ENCODE data around the gene KIRREL1. TPM values are rescaled to one million over a fixed set of nuclear protein-coding genes. Genes with fewer than 3 reads are reported as not detected.

Gene KIRREL1
- total RNA-seq, result not detected in 2 replicates

GRCh38 chr1:157993147-157993917, at the start of gene KIRREL1:
Gene KIRREL1, plus strand, starts transcription at chr1:157993645. Its CDS starts 32 bp downstream, at chr1:157993677.
- no peak within 1 kb of the TSS for H3K27ac Mint-ChIP-seq
- peaks cover 39% of the 10 kb centered on the region for H3K27me3 Mint-ChIP-seq (ENCODE audit: low read depth)
- no peaks in the 10 kb centered on the region for H3K36me3 Mint-ChIP-seq (ENCODE audit: low read depth)
- intact Hi-C loops (cut with micrococcal nuclease), result loop anchor here (2.0 kb wide), 1 partner anchor 93 kb away; no protein-coding TSS in a partner anchor
- H3K9me3 Mint-ChIP-seq, result no peaks in the 10 kb centered on the region
- peak within 1 kb of the TSS; percentile 23 for H3K4me3 Mint-ChIP-seq (ENCODE audit: low read depth)
- H3K4me1 Mint-ChIP-seq (ENCODE audit: low read depth), result peaks cover 2% of the 10 kb centered on the region
- DNase-seq (ENCODE audit: low spot score), result no peak

- no peaks in the 10 kb centered on the region for H3K36me3 Mint-ChIP-seq (ENCODE audit: low read depth)
- intact Hi-C loops (cut with micrococcal nuclease), result no loop called here
- no peak overlapping the region for H3K4me3 Mint-ChIP-seq (ENCODE audit: low read depth)
- no peaks in the 10 kb centered on the region for H3K9me3 Mint-ChIP-seq
- no peaks in the 10 kb centered on the region for H3K4me1 Mint-ChIP-seq (ENCODE audit: low read depth)
- no peak overlapping the region for H3K27ac Mint-ChIP-seq
- no peak for DNase-seq (ENCODE audit: low spot score)
- peaks cover 3% of the 10 kb centered on the region for H3K27me3 Mint-ChIP-seq (ENCODE audit: low read depth)
These were observed 48.7 kb upstream of the KIRREL1 start for GRCh38 chr1:157944663-157945280.

- DNase-seq (ENCODE audit: low spot score), result no peak
- H3K9me3 Mint-ChIP-seq, result no peaks in the 10 kb centered on the region
- peaks cover 11% of the 10 kb centered on the region for H3K27me3 Mint-ChIP-seq (ENCODE audit: low read depth)
- intact Hi-C loops (cut with micrococcal nuclease), result no loop called here
- no peak overlapping the region for H3K27ac Mint-ChIP-seq
- H3K36me3 Mint-ChIP-seq (ENCODE audit: low read depth), result no peaks in the 10 kb centered on the region
- no peaks in the 10 kb centered on the region for H3K4me1 Mint-ChIP-seq (ENCODE audit: low read depth)
- H3K4me3 Mint-ChIP-seq (ENCODE audit: low read depth), result no peak overlapping the region
These were observed 45.0 kb upstream of the KIRREL1 start for GRCh38 chr1:157948312-157949073.

GRCh38 chr1:157949074-157949354, 44.4 kb upstream of the KIRREL1 start:
- Mint-ChIP-seq H3K36me3 (ENCODE audit: low read depth) (no peaks in the 10 kb centered on the region), H3K4me1 (ENCODE audit: low read depth) (no peaks in the 10 kb centered on the region), H3K4me3 (ENCODE audit: low read depth) (no peak overlapping the region), H3K27ac (no peak overlapping the region), H3K27me3 (ENCODE audit: low read depth) (peaks cover 11% of the 10 kb centered on the region), H3K9me3 (no peaks in the 10 kb centered on the region)
- DNase-seq (ENCODE audit: low spot score), result no peak
- intact Hi-C loops (cut with micrococcal nuclease), result no loop called here

- Mint-ChIP-seq H3K4me3 (ENCODE audit: low read depth) (no peak overlapping the region), H3K9me3 (no peaks in the 10 kb centered on the region), H3K27ac (no peak overlapping the region), H3K36me3 (ENCODE audit: low read depth) (no peaks in the 10 kb centered on the region), H3K4me1 (ENCODE audit: low read depth) (no peaks in the 10 kb centered on the region), H3K27me3 (ENCODE audit: low read depth) (peaks cover 15% of the 10 kb centered on the region)
- intact Hi-C loops (cut with micrococcal nuclease), result no loop called here
- no peak for DNase-seq (ENCODE audit: low spot score)
These were observed 42.2 kb upstream of the KIRREL1 start for GRCh38 chr1:157951230-157951629.

GRCh38 chr1:157952601-157953000, 40.8 kb upstream of the KIRREL1 start:
- peaks cover 22% of the 10 kb centered on the region for H3K27me3 Mint-ChIP-seq (ENCODE audit: low read depth)
- no peak overlapping the region for H3K4me3 Mint-ChIP-seq (ENCODE audit: low read depth)
- H3K9me3 Mint-ChIP-seq, result no peaks in the 10 kb centered on the region
- H3K27ac Mint-ChIP-seq, result no peak overlapping the region
- intact Hi-C loops (cut with micrococcal nuclease), result no loop called here
- no peak for DNase-seq (ENCODE audit: low spot score)
- no peaks in the 10 kb centered on the region for H3K36me3 Mint-ChIP-seq (ENCODE audit: low read depth)
- H3K4me1 Mint-ChIP-seq (ENCODE audit: low read depth), result no peaks in the 10 kb centered on the region

- Mint-ChIP-seq H3K9me3 (no peaks in the 10 kb centered on the region), H3K27me3 (ENCODE audit: low read depth) (peaks cover 19% of the 10 kb centered on the region), H3K27ac (no peak overlapping the region), H3K36me3 (ENCODE audit: low read depth) (no peaks in the 10 kb centered on the region), H3K4me3 (ENCODE audit: low read depth) (no peak overlapping the region), H3K4me1 (ENCODE audit: low read depth) (no peaks in the 10 kb centered on the region)
- intact Hi-C loops (cut with micrococcal nuclease), result no loop called here
- DNase-seq (ENCODE audit: low spot score), result no peak
These were observed 38.2 kb upstream of the KIRREL1 start for GRCh38 chr1:157955221-157955620.

- H3K36me3 Mint-ChIP-seq (ENCODE audit: low read depth), result no peaks in the 10 kb centered on the region
- H3K27me3 Mint-ChIP-seq (ENCODE audit: low read depth), result peaks cover 19% of the 10 kb centered on the region
- H3K4me3 Mint-ChIP-seq (ENCODE audit: low read depth), result no peak overlapping the region
- intact Hi-C loops (cut with micrococcal nuclease), result no loop called here
- H3K9me3 Mint-ChIP-seq, result no peaks in the 10 kb centered on the region
- H3K27ac Mint-ChIP-seq, result no peak overlapping the region
- no peaks in the 10 kb centered on the region for H3K4me1 Mint-ChIP-seq (ENCODE audit: low read depth)
- no peak for DNase-seq (ENCODE audit: low spot score)
These were observed 37.6 kb upstream of the KIRREL1 start for GRCh38 chr1:157955857-157956256.

- H3K27ac Mint-ChIP-seq, result no peak overlapping the region
- peaks cover 15% of the 10 kb centered on the region for H3K27me3 Mint-ChIP-seq (ENCODE audit: low read depth)
- no peak overlapping the region for H3K4me3 Mint-ChIP-seq (ENCODE audit: low read depth)
- H3K9me3 Mint-ChIP-seq, result no peaks in the 10 kb centered on the region
- no peak for DNase-seq (ENCODE audit: low spot score)
- intact Hi-C loops (cut with micrococcal nuclease), result no loop called here
- no peaks in the 10 kb centered on the region for H3K4me1 Mint-ChIP-seq (ENCODE audit: low read depth)
- H3K36me3 Mint-ChIP-seq (ENCODE audit: low read depth), result no peaks in the 10 kb centered on the region
These were observed 36.7 kb upstream of the KIRREL1 start for GRCh38 chr1:157956732-157957131.

GRCh38 chr1:157958263-157958662, 35.2 kb upstream of the KIRREL1 start:
- Mint-ChIP-seq H3K27ac (no peak overlapping the region), H3K9me3 (no peaks in the 10 kb centered on the region), H3K4me3 (ENCODE audit: low read depth) (no peak overlapping the region), H3K4me1 (ENCODE audit: low read depth) (no peaks in the 10 kb centered on the region), H3K27me3 (ENCODE audit: low read depth) (peaks cover 12% of the 10 kb centered on the region), H3K36me3 (ENCODE audit: low read depth) (no peaks in the 10 kb centered on the region)
- DNase-seq (ENCODE audit: low spot score), result no peak
- intact Hi-C loops (cut with micrococcal nuclease), result no loop called here

- Mint-ChIP-seq H3K36me3 (ENCODE audit: low read depth) (no peaks in the 10 kb centered on the region), H3K27ac (no peak overlapping the region), H3K4me1 (ENCODE audit: low read depth) (no peaks in the 10 kb centered on the region), H3K4me3 (ENCODE audit: low read depth) (no peak overlapping the region), H3K9me3 (no peaks in the 10 kb centered on the region), H3K27me3 (ENCODE audit: low read depth) (peaks cover 12% of the 10 kb centered on the region)
- DNase-seq (ENCODE audit: low spot score), result no peak
- intact Hi-C loops (cut with micrococcal nuclease), result no loop called here
These were observed 33.7 kb upstream of the KIRREL1 start for GRCh38 chr1:157959750-157960149.

- Mint-ChIP-seq H3K4me1 (ENCODE audit: low read depth) (no peaks in the 10 kb centered on the region), H3K36me3 (ENCODE audit: low read depth) (no peaks in the 10 kb centered on the region), H3K9me3 (no peaks in the 10 kb centered on the region), H3K27me3 (ENCODE audit: low read depth) (peaks cover 9% of the 10 kb centered on the region), H3K27ac (no peak overlapping the region), H3K4me3 (ENCODE audit: low read depth) (no peak overlapping the region)
- DNase-seq (ENCODE audit: low spot score), result no peak
- intact Hi-C loops (cut with micrococcal nuclease), result no loop called here
These were observed 32.7 kb upstream of the KIRREL1 start for GRCh38 chr1:157960773-157961172.
